Testis (tissue), 5 donors: ENCODE results near the gene TRIL. TPM values are rescaled to one million over a fixed set of nuclear protein-coding genes. Genes with fewer than 3 reads are reported as not detected.
A peak's percentile ranks its signal among the peaks of the same experiment; 100 is the strongest.

Source experiments
- DNase-seq: peaks from one replicate; pipeline ENCODE4 v3.0.0-alpha.2; 2019
- H3K27ac ChIP-seq, 2 donors: fragments of 200-600 bp; sonication (generic); one replicate each; pipeline ENCODE4 v1.5.1; 2019
- H3K27me3 ChIP-seq: fragments of 200-600 bp; sonication (generic); one replicate; pipeline ENCODE4 v1.5.1; 2019
- H3K36me3 ChIP-seq: fragments of 200-600 bp; sonication (generic); one replicate; pipeline ENCODE4 v1.5.1; 2017; ENCODE audit warnings: low read depth; ENCODE audit errors: missing control alignments
- H3K4me1 ChIP-seq: fragments of 200-600 bp; sonication (generic); one replicate; pipeline ENCODE4 v1.5.1; 2019
- H3K4me3 ChIP-seq, 2 donors: fragments of 200-600 bp; sonication (generic); one replicate each; pipeline ENCODE4 v1.5.1; 2017 to 2019
- H3K9me3 ChIP-seq: fragments of 200-600 bp; sonication (generic); one replicate; pipeline ENCODE4 v1.5.1; 2017
- POLR2A ChIP-seq: fragments of 450-650 bp; IDR thresholded peaks from one replicate; pipeline ENCODE4 v1.6.1; 2017; ENCODE audit warnings: antibody characterized with exemption, mild to moderate bottlenecking, moderate library complexity
- WGBS, 2 donors: methylation state at CpG; one replicate each; pipeline ENCODE4 v1.1.5; 2018; 5-methylcytosine and 5-hydroxymethylcytosine counted together
- intact Hi-C: fragments of 100-400 bp; cut with DNase I; formaldehyde crosslinking; loops from one replicate; pipeline ENCODE4 v1.15.1; 2023; ENCODE audit warnings: low total_unique reads
- long read RNA-seq, 2 donors: transcript quantifications; one replicate each; lab custom pipeline, GENCODE V29; 2026
- polyA plus RNA-seq: library from polyadenylated mRNA; stranded (reverse); fragments of 350-450 nt; fragmentation: Illumina TruSeq; extraction: RNeasy Lipid Tissue Mini Kit (QIAGEN cat#74804); gene quantifications from one replicate; pipeline ENCODE4 v1.2.3, GENCODE V29; 2014; ENCODE audit warnings: low read depth, low replicate concordance; ENCODE audit not compliant: insufficient read depth
- total RNA-seq, 2 donors: library from RNA; depleted of rRNA; stranded (reverse); fragments of >200 nt; gene quantifications; one replicate each; pipeline ENCODE4 v1.2.3, GENCODE V29; 2016
- TF ChIP-seq, protein P1 (sequence below), 3 experiments: fragments of 450-650 bp in 2 of 3; fragments of 200-600 bp in 1 of 3; sonication (generic) in 1 of 3; IDR thresholded peaks; one replicate each; pipeline ENCODE4 v1.5.1; 2016 to 2019; ENCODE audit warnings: antibody characterized with exemption in 3 of 3, mild to moderate bottlenecking in 2 of 3, moderate library complexity in 1 of 3

TRIL gene, protein sequence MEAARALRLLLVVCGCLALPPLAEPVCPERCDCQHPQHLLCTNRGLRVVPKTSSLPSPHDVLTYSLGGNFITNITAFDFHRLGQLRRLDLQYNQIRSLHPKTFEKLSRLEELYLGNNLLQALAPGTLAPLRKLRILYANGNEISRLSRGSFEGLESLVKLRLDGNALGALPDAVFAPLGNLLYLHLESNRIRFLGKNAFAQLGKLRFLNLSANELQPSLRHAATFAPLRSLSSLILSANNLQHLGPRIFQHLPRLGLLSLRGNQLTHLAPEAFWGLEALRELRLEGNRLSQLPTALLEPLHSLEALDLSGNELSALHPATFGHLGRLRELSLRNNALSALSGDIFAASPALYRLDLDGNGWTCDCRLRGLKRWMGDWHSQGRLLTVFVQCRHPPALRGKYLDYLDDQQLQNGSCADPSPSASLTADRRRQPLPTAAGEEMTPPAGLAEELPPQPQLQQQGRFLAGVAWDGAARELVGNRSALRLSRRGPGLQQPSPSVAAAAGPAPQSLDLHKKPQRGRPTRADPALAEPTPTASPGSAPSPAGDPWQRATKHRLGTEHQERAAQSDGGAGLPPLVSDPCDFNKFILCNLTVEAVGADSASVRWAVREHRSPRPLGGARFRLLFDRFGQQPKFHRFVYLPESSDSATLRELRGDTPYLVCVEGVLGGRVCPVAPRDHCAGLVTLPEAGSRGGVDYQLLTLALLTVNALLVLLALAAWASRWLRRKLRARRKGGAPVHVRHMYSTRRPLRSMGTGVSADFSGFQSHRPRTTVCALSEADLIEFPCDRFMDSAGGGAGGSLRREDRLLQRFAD
- total RNA-seq (1 to 10 TPM in 1 of 2 donors, under 1 TPM in 1; 0.99 to 1.3 TPM), polyA plus RNA-seq (2.0 TPM)
- long read RNA-seq, donor 1, full-length matches to known transcripts: 12 of 12 reads
- long read RNA-seq, donor 1, partial matches to known transcripts: 0 of 12 reads
- long read RNA-seq, donor 1, other reads (novel, unspliced or antisense): 0 of 12 reads
- long read RNA-seq, donor 2, full-length matches to known transcripts: 12 of 12 reads
- long read RNA-seq, donor 2, partial matches to known transcripts: 0 of 12 reads
- long read RNA-seq, donor 2, other reads (novel, unspliced or antisense): 0 of 12 reads

DNA sequence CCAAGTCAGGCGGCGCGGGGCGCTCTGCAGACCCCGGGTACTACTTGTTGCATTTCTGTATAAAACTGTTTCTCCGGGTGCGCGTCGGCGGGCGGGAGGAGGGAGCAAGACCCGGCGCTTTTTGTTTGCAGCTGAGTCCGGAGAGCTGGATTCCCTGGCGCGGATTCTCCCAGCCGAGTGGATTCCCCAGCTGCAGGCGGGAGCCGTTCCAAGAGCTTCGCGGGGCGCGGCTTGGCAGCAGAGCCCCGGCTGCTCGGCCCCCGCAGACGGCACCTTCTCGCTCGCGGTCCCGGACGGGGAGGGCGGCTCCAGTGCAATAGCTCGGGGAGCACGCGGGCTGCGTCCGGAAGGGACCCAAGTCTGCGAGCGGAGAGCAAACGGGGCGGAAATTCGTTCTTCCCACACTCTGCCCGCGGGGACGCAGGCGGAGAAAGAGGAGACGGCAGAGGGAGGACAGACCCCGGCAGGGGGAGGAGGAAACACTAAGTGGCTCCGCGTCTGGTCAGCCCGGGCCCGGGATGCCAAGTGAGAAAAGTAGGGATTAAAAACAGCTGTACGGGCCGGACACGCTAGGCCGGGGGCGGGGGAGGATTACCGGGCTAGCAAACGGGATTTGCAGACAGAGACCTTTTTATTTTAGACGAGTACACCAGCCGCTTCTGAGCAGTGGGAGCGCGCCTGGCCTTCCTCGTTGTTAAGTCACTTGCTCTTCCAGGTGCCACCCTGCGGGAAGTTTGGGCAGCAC, at the start of gene TRIL:
Gene TRIL (minus strand): TSS at position 96 of the 745 bp plus-strand sequence. CDS start 284 bp downstream, outside the sequence.
- intact Hi-C loops: no loop called here
- Histone ChIP-seq H3K27ac (no peak within 1 kb of the TSS), H3K27me3 (no peaks in the 10 kb centered on the region), H3K4me3 (peak within 1 kb of the TSS; percentile 51 to 54), H3K9me3 (no peaks in the 10 kb centered on the region), H3K4me1 (peaks cover 7% of the 10 kb centered on the region), H3K36me3 (no peaks in the 10 kb centered on the region)
- 2 to 3% methylated on average over 42 to 65 of the region's 66 CpGs for WGBS, 2 donors
- TF ChIP-seq POLR2A: no peak
- TF ChIP-seq, protein P1, sequence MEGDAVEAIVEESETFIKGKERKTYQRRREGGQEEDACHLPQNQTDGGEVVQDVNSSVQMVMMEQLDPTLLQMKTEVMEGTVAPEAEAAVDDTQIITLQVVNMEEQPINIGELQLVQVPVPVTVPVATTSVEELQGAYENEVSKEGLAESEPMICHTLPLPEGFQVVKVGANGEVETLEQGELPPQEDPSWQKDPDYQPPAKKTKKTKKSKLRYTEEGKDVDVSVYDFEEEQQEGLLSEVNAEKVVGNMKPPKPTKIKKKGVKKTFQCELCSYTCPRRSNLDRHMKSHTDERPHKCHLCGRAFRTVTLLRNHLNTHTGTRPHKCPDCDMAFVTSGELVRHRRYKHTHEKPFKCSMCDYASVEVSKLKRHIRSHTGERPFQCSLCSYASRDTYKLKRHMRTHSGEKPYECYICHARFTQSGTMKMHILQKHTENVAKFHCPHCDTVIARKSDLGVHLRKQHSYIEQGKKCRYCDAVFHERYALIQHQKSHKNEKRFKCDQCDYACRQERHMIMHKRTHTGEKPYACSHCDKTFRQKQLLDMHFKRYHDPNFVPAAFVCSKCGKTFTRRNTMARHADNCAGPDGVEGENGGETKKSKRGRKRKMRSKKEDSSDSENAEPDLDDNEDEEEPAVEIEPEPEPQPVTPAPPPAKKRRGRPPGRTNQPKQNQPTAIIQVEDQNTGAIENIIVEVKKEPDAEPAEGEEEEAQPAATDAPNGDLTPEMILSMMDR (IDR thresholded peaks at IDR 0.05): no peak
- DNase-seq: peak; percentile 77

DNA sequence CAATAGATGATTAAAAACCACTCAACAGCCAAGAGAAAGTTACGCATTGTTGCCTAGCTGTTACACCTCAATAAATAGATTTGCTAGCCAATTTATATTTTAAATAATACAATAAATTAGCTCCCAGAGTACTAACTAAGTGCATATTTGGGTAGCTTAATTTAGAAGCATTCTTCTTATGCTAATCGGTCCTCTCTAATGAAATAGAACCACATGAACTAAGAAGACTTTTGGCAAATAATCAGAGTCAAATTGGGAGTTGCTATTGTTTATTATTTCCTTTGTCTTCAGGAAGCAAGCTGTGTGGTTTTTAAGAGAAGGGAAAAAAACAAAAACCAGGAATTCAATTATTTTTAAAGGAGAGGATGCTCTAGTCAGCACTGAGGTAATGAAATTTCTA, 49.0 kb upstream of the TRIL start:
- no peak overlapping the region for H3K4me3 ChIP-seq
- WGBS, 2 donors: 73 to 83% methylated on average over 2 of the region's 2 CpGs

DNA sequence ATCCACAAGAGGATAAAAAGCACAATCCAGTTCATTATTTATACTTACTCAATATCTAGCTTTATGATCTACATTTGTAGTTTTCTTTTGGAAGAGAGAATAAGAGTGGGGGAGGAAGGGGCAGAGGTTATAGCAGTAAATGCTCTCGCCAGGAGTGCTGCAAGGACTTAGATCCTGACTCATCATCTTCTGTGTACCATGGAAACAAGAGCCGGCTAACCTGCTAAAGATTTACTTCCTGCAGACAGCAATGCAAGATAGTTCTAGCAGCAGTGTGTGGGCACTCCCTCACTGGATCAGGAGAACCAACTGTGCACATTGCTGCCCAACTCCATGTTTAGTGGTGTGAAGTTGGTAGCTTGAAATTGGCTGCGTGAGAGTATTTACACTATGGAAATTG, 47.7 kb upstream of the TRIL start:
- Histone ChIP-seq H3K27ac (no peak overlapping the region), H3K4me1 (no peaks in the 10 kb centered on the region), H3K9me3 (no peaks in the 10 kb centered on the region), H3K4me3 (no peak overlapping the region), H3K27me3 (no peaks in the 10 kb centered on the region), H3K36me3 (no peaks in the 10 kb centered on the region)
- intact Hi-C loops: no loop called here
- WGBS, 2 donors: 71 to 85% methylated on average over 3 of the region's 3 CpGs
- TF ChIP-seq, protein P1 (IDR thresholded peaks at IDR 0.05): no peak
- no peak for TF ChIP-seq POLR2A
- no peak for DNase-seq

More for the DNA sequence above, 49.0 kb upstream of the TRIL start:
- Histone ChIP-seq H3K36me3 (no peaks in the 10 kb centered on the region), H3K9me3 (no peaks in the 10 kb centered on the region), H3K27ac (no peak overlapping the region), H3K4me1 (no peaks in the 10 kb centered on the region), H3K27me3 (no peaks in the 10 kb centered on the region)
- no peak for DNase-seq
- TF ChIP-seq, protein P1 (IDR thresholded peaks at IDR 0.05): no peak
- no peak for TF ChIP-seq POLR2A
- intact Hi-C loops: no loop called here

DNA sequence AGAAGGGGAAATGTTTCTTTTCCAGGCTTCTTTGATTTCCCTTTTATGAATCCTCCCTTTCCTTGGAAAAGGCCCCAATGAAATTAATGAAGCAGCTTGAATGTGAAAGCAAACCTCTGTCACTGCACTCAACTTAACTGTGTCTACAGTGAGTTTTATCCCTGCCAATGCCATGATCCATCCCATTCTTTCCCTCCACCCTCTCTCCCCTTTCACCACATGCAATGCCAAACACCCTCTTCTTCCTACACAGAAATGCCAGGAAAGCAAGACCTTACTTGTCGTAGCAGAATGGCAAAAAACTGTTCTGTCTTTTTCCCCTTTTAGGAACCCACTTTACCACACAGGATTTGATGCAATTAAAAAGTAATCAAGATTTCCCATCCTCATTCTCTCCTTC, 47.3 kb upstream of the TRIL start:
- Histone ChIP-seq H3K27me3 (no peaks in the 10 kb centered on the region), H3K27ac (no peak overlapping the region), H3K4me3 (no peak overlapping the region), H3K36me3 (no peaks in the 10 kb centered on the region), H3K9me3 (no peaks in the 10 kb centered on the region), H3K4me1 (no peaks in the 10 kb centered on the region)
- TF ChIP-seq, protein P1 (IDR thresholded peaks at IDR 0.05): no peak
- TF ChIP-seq POLR2A: no peak
- intact Hi-C loops: no loop called here
- 79 to 83% methylated on average over 1 of the region's 1 CpG for WGBS, 2 donors
- DNase-seq: no peak
